IPS-15b (cell line): ENCODE results near the gene NSUN6.

Experiments used
- H3K27me3 ChIP-seq: one replicate; pipeline ENCODE4 v1.6.1; 2013; ENCODE audit warnings: low read length; ENCODE audit not compliant: control insufficient read depth, insufficient read depth
- H3K36me3 ChIP-seq: one replicate; pipeline ENCODE4 v1.6.1; 2013; ENCODE audit warnings: low read length; ENCODE audit not compliant: control insufficient read depth, insufficient read depth
- H3K4me1 ChIP-seq: one replicate; pipeline ENCODE4 v1.6.1; 2013; ENCODE audit warnings: mild to moderate bottlenecking, low read length; ENCODE audit not compliant: control insufficient read depth, insufficient read depth
- H3K4me3 ChIP-seq: one replicate; pipeline ENCODE4 v1.5.1; 2013; ENCODE audit warnings: low read depth, low read length
- H3K9ac ChIP-seq: one replicate; pipeline ENCODE4 v1.6.1; 2013; ENCODE audit warnings: low read depth, mild to moderate bottlenecking, low read length
- H3K9me3 ChIP-seq: one replicate; pipeline ENCODE4 v1.6.1; 2013; ENCODE audit warnings: mild to moderate bottlenecking, low read length; ENCODE audit not compliant: control insufficient read depth, insufficient read depth

The NSUN6 gene

DNA sequence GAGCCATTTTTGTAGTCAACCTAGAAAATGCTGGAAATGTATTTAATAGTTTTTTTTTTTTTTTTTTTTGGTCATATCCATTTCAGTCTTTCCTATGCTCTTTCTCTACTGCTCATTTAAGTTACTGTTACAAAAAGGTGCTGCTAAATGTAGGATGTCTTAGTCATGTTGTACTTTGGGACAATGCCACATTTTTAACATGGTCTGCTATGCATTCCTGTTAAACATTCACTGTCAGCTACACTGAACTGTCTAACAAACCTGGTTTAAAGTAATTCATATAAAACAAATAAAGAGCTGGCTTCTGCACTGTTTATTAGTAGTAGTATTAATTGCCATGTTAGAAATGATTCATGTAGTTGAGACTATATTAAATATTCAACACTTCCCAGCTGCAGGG is 108.6 kb downstream of the NSUN6 start:
- no peaks in the 10 kb centered on the region for H3K4me1 ChIP-seq
- H3K9me3 ChIP-seq = no peaks in the 10 kb centered on the region
- H3K4me3 ChIP-seq = no peak overlapping the region
- no peak overlapping the region for H3K9ac ChIP-seq
- H3K27me3 ChIP-seq = no peaks in the 10 kb centered on the region
- peaks cover 3% of the 10 kb centered on the region for H3K36me3 ChIP-seq

GRCh38 chr10:18540195-18540594 is 111.2 kb downstream of the NSUN6 start:
- Histone ChIP-seq H3K9ac (no peak overlapping the region), H3K27me3 (no peaks in the 10 kb centered on the region), H3K4me1 (no peaks in the 10 kb centered on the region), H3K36me3 (peaks cover 3% of the 10 kb centered on the region), H3K9me3 (no peaks in the 10 kb centered on the region), H3K4me3 (no peak overlapping the region)

GRCh38 chr10:18539335-18539734 is 112.1 kb downstream of the NSUN6 start:
- Histone ChIP-seq H3K36me3 (peaks cover 3% of the 10 kb centered on the region), H3K4me1 (no peaks in the 10 kb centered on the region), H3K27me3 (no peaks in the 10 kb centered on the region), H3K9me3 (no peaks in the 10 kb centered on the region), H3K4me3 (no peak overlapping the region), H3K9ac (no peak overlapping the region)

- Histone ChIP-seq H3K4me3 (no peak overlapping the region), H3K4me1 (no peaks in the 10 kb centered on the region), H3K9ac (no peak overlapping the region), H3K9me3 (no peaks in the 10 kb centered on the region), H3K36me3 (peaks cover 3% of the 10 kb centered on the region), H3K27me3 (no peaks in the 10 kb centered on the region)
These were observed 117.5 kb downstream of the NSUN6 start for GRCh38 chr10:18533896-18534295.

DNA sequence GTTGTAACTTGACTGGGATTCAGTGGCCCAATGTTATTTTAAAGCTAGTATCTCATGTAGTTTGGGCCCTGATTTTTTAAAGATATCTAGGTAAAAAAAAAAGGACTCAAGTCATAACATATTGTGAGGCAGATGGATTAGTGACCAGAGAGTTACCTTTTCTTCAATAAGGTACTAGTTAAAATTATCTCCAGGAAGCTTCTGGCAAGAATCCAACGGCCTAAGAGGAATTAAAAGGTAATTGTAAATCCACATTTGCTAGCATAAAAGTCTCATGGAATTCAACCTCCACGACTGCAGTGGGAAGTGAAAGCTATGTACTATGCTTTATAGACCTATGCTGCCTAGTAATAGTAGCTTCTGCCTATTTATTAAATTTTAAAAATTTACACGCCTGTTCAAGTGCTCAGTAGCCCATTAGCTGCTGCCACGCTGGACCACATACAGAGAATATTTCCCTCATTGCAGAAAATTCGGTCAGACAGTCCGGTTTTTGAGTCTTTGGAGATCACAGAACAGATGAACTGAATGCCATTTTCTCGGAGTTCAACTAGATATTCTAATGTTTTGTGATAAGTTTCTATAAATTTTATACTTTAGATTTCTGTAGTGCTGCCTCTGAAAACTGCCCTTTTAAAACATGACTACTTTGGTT is 118.4 kb downstream of the NSUN6 start:
- Histone ChIP-seq H3K9me3 (no peaks in the 10 kb centered on the region), H3K36me3 (peaks cover 2% of the 10 kb centered on the region), H3K4me1 (no peaks in the 10 kb centered on the region), H3K4me3 (no peak overlapping the region), H3K27me3 (no peaks in the 10 kb centered on the region), H3K9ac (no peak overlapping the region)

DNA sequence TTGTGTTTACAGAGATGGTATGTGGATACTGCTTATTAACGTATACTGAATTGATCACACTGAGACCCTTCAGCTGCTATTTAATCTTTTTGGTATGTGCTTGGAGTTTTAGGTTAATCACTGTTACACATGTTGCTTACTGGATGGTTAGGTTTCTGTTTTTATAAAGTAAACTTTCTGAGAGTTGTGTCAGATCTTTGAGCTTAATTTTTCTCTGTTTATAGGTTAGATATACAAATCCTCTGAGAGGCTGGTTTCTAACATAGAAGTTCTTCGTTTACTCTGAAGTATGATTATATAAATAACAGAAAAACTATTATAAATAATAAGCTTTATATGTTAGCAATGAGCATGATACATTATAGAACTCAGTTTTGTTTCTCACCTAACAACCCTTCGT is 123.1 kb downstream of the NSUN6 start:
- no peak overlapping the region for H3K4me3 ChIP-seq
- H3K4me1 ChIP-seq = no peaks in the 10 kb centered on the region
- H3K36me3 ChIP-seq = no peaks in the 10 kb centered on the region
- no peak overlapping the region for H3K9ac ChIP-seq
- H3K27me3 ChIP-seq = no peaks in the 10 kb centered on the region
- no peaks in the 10 kb centered on the region for H3K9me3 ChIP-seq

DNA sequence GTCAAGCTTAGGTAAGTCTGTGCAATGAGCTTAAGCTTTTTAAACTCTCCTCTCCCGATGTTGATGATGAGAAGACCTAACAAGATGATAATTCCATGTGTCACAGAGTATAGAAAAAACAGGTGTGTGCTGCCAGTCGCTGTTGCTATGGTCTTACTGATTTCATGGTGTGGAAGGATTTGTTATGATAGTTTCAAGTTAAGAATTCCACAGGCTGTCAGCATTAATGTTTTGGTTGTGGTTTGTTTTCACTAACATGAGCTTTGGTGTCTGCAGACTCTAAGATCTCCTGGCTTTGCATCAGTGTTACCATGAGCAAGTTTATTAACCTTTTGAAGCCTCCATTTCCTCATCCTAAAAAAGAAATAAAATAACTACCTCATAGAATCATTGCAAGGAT is 123.7 kb downstream of the NSUN6 start:
- Histone ChIP-seq H3K4me3 (no peak overlapping the region), H3K36me3 (no peaks in the 10 kb centered on the region), H3K9me3 (no peaks in the 10 kb centered on the region), H3K9ac (no peak overlapping the region), H3K4me1 (no peaks in the 10 kb centered on the region), H3K27me3 (no peaks in the 10 kb centered on the region)

DNA sequence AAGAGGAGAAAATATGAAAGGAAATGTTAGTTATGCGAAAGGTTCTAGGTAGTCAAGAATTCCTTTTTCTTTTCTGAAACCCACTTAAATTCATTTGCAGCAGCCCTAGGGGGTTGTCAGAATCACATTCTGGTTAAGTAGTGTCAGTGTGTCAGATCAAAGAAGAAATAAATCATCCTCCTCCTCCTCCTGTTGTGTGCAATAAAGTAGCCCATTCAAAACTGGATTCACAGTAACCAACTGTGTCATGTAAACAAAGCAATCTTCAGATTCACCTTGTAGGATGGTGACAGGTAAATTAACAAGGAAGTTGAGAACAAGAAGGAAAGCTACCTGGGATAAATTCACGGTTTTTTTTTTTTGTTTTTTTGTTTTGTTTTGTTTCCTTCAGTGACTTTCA is 127.5 kb downstream of the NSUN6 start:
- Histone ChIP-seq H3K4me3 (no peak overlapping the region), H3K36me3 (no peaks in the 10 kb centered on the region), H3K9ac (no peak overlapping the region), H3K4me1 (no peaks in the 10 kb centered on the region), H3K27me3 (no peaks in the 10 kb centered on the region), H3K9me3 (no peaks in the 10 kb centered on the region)

GRCh38 chr10:18523025-18523424 is 128.4 kb downstream of the NSUN6 start:
- H3K4me3 ChIP-seq = no peak overlapping the region
- H3K36me3 ChIP-seq = no peaks in the 10 kb centered on the region
- H3K27me3 ChIP-seq = no peaks in the 10 kb centered on the region
- no peaks in the 10 kb centered on the region for H3K9me3 ChIP-seq
- H3K9ac ChIP-seq = no peak overlapping the region
- no peaks in the 10 kb centered on the region for H3K4me1 ChIP-seq

GRCh38 chr10:18516851-18517250 is 134.5 kb downstream of the NSUN6 start:
- Histone ChIP-seq H3K4me3 (no peak overlapping the region), H3K27me3 (no peaks in the 10 kb centered on the region), H3K36me3 (no peaks in the 10 kb centered on the region), H3K9me3 (no peaks in the 10 kb centered on the region), H3K9ac (no peak overlapping the region), H3K4me1 (no peaks in the 10 kb centered on the region)

GRCh38 chr10:18514537-18514936 is 136.8 kb downstream of the NSUN6 start:
- no peaks in the 10 kb centered on the region for H3K27me3 ChIP-seq
- no peaks in the 10 kb centered on the region for H3K36me3 ChIP-seq
- no peaks in the 10 kb centered on the region for H3K4me1 ChIP-seq
- H3K4me3 ChIP-seq = no peak overlapping the region
- no peaks in the 10 kb centered on the region for H3K9me3 ChIP-seq
- H3K9ac ChIP-seq = no peak overlapping the region

- Histone ChIP-seq H3K36me3 (no peaks in the 10 kb centered on the region), H3K4me1 (no peaks in the 10 kb centered on the region), H3K4me3 (no peak overlapping the region), H3K9me3 (no peaks in the 10 kb centered on the region), H3K27me3 (no peaks in the 10 kb centered on the region), H3K9ac (no peak overlapping the region)
These were observed 142.8 kb downstream of the NSUN6 start for GRCh38 chr10:18508587-18508986.
